A549 treated with Hydrocortisone at 1 μM for 4 hours (cell line): ENCODE measurements around the gene NDUFB2. TPM values are rescaled to one million over a fixed set of nuclear protein-coding genes. Genes with fewer than 3 reads are reported as not detected.

Experiments used
- total RNA-seq: library from RNA; stranded (reverse); fragments of 200-300 nt; extraction: Qiagen RNA extraction; gene quantifications from 5 replicates; pipeline ENCODE4 v1.2.3, GENCODE V29; 2022

NDUFB2 gene
- total RNA-seq: 331 to 419 TPM (median 380 TPM) in 5 replicates

DNA sequence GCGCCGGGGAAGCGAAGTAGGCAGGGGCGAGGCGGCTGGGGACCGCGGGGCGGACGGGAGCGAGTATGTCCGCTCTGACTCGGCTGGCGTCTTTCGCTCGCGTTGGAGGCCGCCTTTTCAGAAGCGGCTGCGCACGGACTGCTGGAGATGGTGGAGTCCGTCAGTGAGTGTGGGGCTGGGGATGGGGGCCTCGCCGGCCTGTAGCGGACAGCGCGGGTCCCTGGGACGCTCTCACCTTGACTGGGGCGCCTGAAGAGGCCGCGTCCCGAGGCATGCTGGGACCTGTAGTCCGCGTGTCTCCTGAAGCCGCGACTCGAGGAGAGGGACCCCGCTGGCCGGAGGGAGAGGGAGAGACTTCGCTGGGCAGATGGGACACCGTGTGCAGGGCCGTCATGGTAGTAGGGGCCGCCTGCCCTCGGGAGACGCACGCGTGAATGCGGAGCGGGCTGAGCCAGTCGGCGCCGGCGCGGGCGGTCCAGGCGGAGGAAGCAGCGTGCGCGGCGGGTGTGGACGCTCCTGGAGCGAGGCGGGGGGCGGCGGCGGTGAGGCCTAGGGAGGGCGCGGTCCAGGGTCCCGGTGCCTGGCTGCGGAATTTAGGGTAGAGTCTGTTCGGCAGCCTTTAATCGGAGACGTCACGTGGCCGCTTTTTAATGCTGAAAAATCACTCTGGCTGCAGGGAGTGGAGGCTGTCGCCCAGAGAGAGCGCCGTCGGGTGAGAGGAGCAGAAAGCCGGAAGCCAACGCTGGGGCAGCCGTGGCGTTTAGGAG is at the start of gene NDUFB2:
Gene NDUFB2, plus strand, starts transcription at position 29 of the 767 bp plus-strand sequence. Its CDS starts 37 bp downstream, at position 66.

GRCh38 chr7:140672382-140673062 is 24.0 kb upstream of the NDUFB2 start, which contains the start of gene ADCK2:
ADCK2 (plus strand) TSS chr7:140672945; CDS start chr7:140673331, 386 bp downstream.

Other genes starting within 250 kb of the NDUFB2 start
- 51.3 to 65.5 TPM (median 54.8 TPM) in 5 replicates for gene MKRN1, start 217.2 kb upstream of the NDUFB2 start, total RNA-seq
- gene DENND2A, start 55.9 kb upstream of the NDUFB2 start, total RNA-seq: 0.39 to 0.98 TPM (median 0.76 TPM) in 5 replicates
- 18.4 to 22.0 TPM (median 20.6 TPM) in 5 replicates for gene ADCK2, start 23.8 kb upstream of the NDUFB2 start, total RNA-seq
- 4.4 to 6.7 TPM (median 6.6 TPM) in 5 replicates for gene BRAF, start 228.2 kb downstream of the NDUFB2 start, total RNA-seq